Right lobe of liver (tissue), 6 donors: ENCODE results near the gene ANKRD65. TPM values are rescaled to one million over a fixed set of nuclear protein-coding genes. Genes with fewer than 3 reads are reported as not detected.
A peak's percentile ranks its signal among the peaks of the same experiment; 100 is the strongest.

Experiments used
- ATAC-seq, 4 donors: fragments of 200-7000 bp; cut with Tn5 transposase; one replicate each; pipeline ENCODE4 v1.9.1; 2020; ENCODE audit warnings: mild to moderate bottlenecking in 4 of 4, moderate library complexity in 4 of 4
- DNase-seq, 3 donors: peaks; one replicate each; pipeline ENCODE4 v3.0.0-alpha.2; 2020
- H3K27ac ChIP-seq, 3 donors: fragments of 200-600 bp; one replicate each; pipeline ENCODE4 v1.8.0; 2022
- H3K27me3 ChIP-seq, 2 donors: fragments of 200-600 bp; one replicate each; pipeline ENCODE4 v1.8.0; 2022
- H3K36me3 ChIP-seq, 4 donors: fragments of 200-600 bp; sonication (generic) in 1 of 4; one replicate each; pipeline versions ENCODE4 v1.5.1 to v1.8.0; 2017 to 2022; ENCODE audit warnings: control low read depth in 1 of 4
- H3K4me1 ChIP-seq, 4 donors: fragments of 200-600 bp; sonication (generic) in 1 of 4; one replicate each; pipeline versions ENCODE4 v1.5.1 to v1.8.0; 2017 to 2022; ENCODE audit warnings: control low read depth in 1 of 4
- H3K4me3 ChIP-seq, 3 donors: fragments of 200-600 bp; one replicate each; pipeline ENCODE4 v1.8.0; 2022
- H3K9me3 ChIP-seq, 4 donors: fragments of 200-600 bp; sonication (generic) in 1 of 4; one replicate each; pipeline versions ENCODE4 v1.5.1 to v1.8.0; 2017 to 2022; ENCODE audit warnings: control low read depth in 1 of 4
- CTCF ChIP-seq, 4 donors: fragments of 200-600 bp in 3 of 4; fragments of 450-650 bp in 1 of 4; IDR thresholded peaks; one replicate each; pipeline versions ENCODE4 v1.5.1 to v1.8.0; 2016 to 2022; ENCODE audit warnings: antibody characterized with exemption in 4 of 4, mild to moderate bottlenecking in 2 of 4
- POLR2A ChIP-seq: fragments of 450-650 bp; IDR thresholded peaks from one replicate; pipeline ENCODE4 v1.6.1; 2017; ENCODE audit warnings: antibody characterized with exemption, mild to moderate bottlenecking
- WGBS: methylation state at CpG from one replicate; pipeline ENCODE4 v1.1.6; 2018; ENCODE audit warnings: low coverage, low lambda C conversion rate; ENCODE audit not compliant: insufficient coverage; ENCODE audit errors: missing lambda C conversion rate; 5-methylcytosine and 5-hydroxymethylcytosine counted together
- intact Hi-C, 2 donors: fragments of 100-400 bp; cut with DNase I; formaldehyde crosslinking; loops; one replicate each; pipeline versions ENCODE4 v1.11.2 to v1.14.1; 2022
- total RNA-seq, 6 experiments: library from RNA; depleted of rRNA in 2 of 6; stranded (reverse); fragments of >200 nt in 2 of 6; fragmentation: NEBNext Ultra II Directional in 3 of 6; extraction: Animal tissue kit (Norgen Biotek cat#: 25700) in 3 of 6; gene quantifications; one replicate each; pipeline versions ENCODE4 v1.1.0 to v1.2.4, GENCODE V29; 2016 to 2023
- donor health status: DM: no; HTN: yes; CAD: no.
- donor health status: DM: no; HTN: no; CAD: no.
- donor health status: DM: no; HTN: no; CAD: no.
- donor health status: DM: no; HTN: yes; CAD: no.
- donor health status: DM: no; HTN: yes; CAD: no.

Gene ANKRD65
- total RNA-seq, 6 experiments from 2014 or later = 0.19 to 0.89 (median 0.35) TPM

- Histone ChIP-seq H3K4me1 (peaks cover 0 to 26% (median 9%) of the 10 kb centered on the region in 4 donors), H3K4me3 (peak within 1 kb of the TSS; percentile 76 to 100 (median 93)), H3K27me3 (no peaks in the 10 kb centered on the region), H3K9me3 (no peaks in the 10 kb centered on the region), H3K36me3 (peaks cover 0 to 6% (median 0%) of the 10 kb centered on the region in 4 donors), H3K27ac (peak within 1 kb of the TSS; percentile 72 to 92 (median 91))
- ATAC-seq (peak; percentile 93 to 96 (median 95)), DNase-seq (peak; percentile 96 to 99 (median 99))
- TF ChIP-seq POLR2A (peak; percentile 61), CTCF (IDR thresholded peaks at IDR 0.05) (peak; percentile 23 to 48 (median 34))
- WGBS = 1% methylated on average over 15 of the region's 85 CpGs
- intact Hi-C loops = no loop called here
These were observed 46.0 kb downstream of the ANKRD65 start, which contains the start of gene AURKAIP1 for GRCh38 chr1:1374929-1375662. Gene AURKAIP1 (minus strand): TSS chr1:1375207. CDS start chr1:1374756, 451 bp downstream.

DNA sequence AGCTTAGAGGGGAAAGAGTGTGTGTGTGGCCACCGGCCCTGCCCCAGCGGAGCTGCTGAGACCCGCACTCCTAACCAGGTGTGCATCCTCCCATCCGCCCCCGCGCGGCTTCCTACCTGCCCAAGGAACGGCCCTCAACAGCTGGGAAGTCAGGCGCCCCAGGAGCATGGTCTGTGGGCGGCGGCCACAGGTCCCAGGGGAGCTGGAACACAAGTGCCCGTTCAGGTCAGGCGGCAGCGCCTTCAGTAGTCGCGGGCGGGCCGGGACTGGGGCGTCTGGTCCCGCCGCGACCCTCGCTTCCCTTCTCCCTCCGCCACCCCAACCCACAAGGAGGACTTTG lies 46.5 kb downstream of the ANKRD65 start:
- TF ChIP-seq POLR2A (no peak), CTCF (IDR thresholded peaks at IDR 0.05) (no peak)
- peaks cover 0 to 26% (median 9%) of the 10 kb centered on the region in 4 donors for H3K4me1 ChIP-seq
- intact Hi-C loops = no loop called here
- H3K27me3 ChIP-seq = no peaks in the 10 kb centered on the region
- peak overlapping the region; percentile 76 to 100 (median 93) for H3K4me3 ChIP-seq
- peak overlapping the region; percentile 72 to 92 (median 91) for H3K27ac ChIP-seq
- peaks cover 0 to 6% (median 0%) of the 10 kb centered on the region in 4 donors for H3K36me3 ChIP-seq
- H3K9me3 ChIP-seq = no peaks in the 10 kb centered on the region
- WGBS = 0% methylated on average over 6 of the region's 24 CpGs
- DNase-seq = peak in 2 of 3 donors; percentile 56 to 62
- no peak for ATAC-seq

DNA sequence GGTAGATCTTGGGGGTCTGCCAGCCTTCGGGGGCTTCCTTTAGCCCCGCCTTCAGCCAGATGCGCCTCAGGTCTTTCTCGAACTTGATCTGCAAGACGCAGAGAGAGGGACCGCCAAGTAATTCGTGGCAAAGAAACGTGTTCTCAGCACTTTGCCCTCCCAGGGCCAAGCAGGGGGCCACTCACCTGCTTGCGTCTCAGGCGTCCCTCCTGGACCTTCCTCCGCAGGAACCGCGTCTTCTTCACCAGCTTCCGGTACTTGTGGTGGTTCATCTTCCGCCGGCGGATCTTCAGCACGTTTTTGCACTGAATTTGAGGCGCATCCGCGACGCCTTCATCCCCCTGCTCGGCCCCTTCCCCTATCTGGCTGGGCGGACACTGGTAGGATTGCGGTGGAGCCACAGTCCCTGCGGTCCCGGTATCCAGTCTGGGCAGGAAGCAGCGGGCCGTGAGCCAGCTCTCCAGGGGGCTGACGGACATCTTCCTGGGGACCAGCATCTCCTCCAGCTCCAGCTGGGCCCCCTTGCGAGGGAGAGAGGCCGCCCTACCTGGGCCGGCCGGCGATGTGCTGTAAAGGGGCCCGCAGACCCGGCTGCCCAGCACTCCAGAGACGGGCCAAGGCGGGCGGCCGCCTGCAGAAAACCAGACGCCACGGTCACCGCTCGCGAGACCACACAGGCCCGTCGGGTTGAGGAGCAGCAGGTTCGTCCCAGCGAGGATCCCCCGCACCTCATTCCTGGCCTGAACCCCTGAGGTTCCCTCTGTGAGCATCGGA lies 47.1 kb downstream of the ANKRD65 start:
- Histone ChIP-seq H3K4me3 (peak overlapping the region; percentile 76 to 100 (median 93)), H3K27ac (peak overlapping the region in 2 of 3 donors; percentile 91 to 92), H3K36me3 (peaks cover 0 to 6% (median 0%) of the 10 kb centered on the region in 4 donors), H3K27me3 (no peaks in the 10 kb centered on the region), H3K9me3 (no peaks in the 10 kb centered on the region), H3K4me1 (peaks cover 0 to 26% (median 9%) of the 10 kb centered on the region in 4 donors)
- intact Hi-C loops = no loop called here
- WGBS = 85% methylated on average over 14 of the region's 52 CpGs
- no peak for ATAC-seq
- no peak for TF ChIP-seq POLR2A
- no peak for TF ChIP-seq CTCF (IDR thresholded peaks at IDR 0.05)
- peak; percentile 31 to 62 (median 52) for DNase-seq

DNA sequence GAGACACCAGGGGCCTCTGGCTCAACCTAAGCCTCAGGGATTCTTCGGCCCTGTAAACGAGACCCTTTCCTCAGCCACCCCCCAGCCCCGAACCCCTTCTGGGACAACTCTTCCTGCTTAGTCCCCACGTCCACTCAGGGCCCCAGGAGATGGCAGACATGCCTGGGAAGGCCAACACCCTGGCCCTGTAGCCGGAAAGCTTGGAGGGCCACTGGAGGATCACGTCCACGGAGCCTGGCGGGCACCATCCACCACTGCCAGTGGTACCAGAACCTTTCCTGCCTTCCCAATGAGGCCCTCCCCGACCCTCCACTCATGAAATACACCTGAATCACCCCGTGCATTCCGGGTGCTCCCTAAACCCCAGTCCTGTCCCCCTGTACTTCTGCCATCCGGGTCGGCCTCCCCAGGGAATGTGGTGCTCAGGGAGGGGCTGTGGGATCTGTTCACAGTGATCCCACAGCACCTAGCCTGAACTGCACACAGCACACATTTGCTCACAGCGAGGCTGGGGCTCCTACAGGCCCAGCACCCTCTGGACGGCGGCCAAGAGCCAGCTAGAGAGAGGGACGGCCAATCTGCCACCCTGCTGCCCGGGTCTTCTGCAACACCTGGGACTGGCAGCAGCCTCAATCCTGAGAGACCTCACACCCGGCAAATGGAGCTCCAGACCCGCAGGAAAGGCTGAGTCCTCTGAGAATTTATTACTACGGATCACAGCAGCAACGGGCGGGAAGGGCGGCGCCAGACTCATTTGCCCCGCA lies 47.8 kb downstream of the ANKRD65 start:
- intact Hi-C loops = no loop called here
- H3K9me3 ChIP-seq = no peaks in the 10 kb centered on the region
- 54% methylated on average over 4 of the region's 26 CpGs for WGBS
- peaks cover 0 to 26% (median 9%) of the 10 kb centered on the region in 4 donors for H3K4me1 ChIP-seq
- TF ChIP-seq POLR2A (no peak), CTCF (IDR thresholded peaks at IDR 0.05) (no peak)
- peaks cover 0 to 6% (median 0%) of the 10 kb centered on the region in 4 donors for H3K36me3 ChIP-seq
- no peak overlapping the region for H3K27ac ChIP-seq
- DNase-seq (peak in 1 of 3 donors; percentile 31), ATAC-seq (no peak)
- no peak overlapping the region for H3K4me3 ChIP-seq
- H3K27me3 ChIP-seq = no peaks in the 10 kb centered on the region
